Stimulated activated naive CD8-positive, alpha-beta T cell treated with anti-CD3 and anti-CD28 coated beads, Interleukin-15, Interleukin-2, amounts not matched to agents 100 ng/mL and 50 ng/mL, for 24 hours (primary cell): ENCODE data around the gene TLK2.

ENCODE experiments used
- H3K27ac Mint-ChIP-seq: one replicate; pipeline ENCODE4 v1.8.0; 2021; ENCODE audit warnings: mild to moderate bottlenecking, mixed read lengths
- H3K27me3 Mint-ChIP-seq: one replicate; pipeline ENCODE4 v1.8.0; 2021; ENCODE audit warnings: mixed read lengths
- H3K36me3 Mint-ChIP-seq: one replicate; pipeline ENCODE4 v1.8.0; 2021; ENCODE audit warnings: low read depth, mixed read lengths
- H3K4me1 Mint-ChIP-seq: one replicate; pipeline ENCODE4 v1.8.0; 2021; ENCODE audit warnings: low read depth, mixed read lengths
- H3K4me3 Mint-ChIP-seq: one replicate; pipeline ENCODE4 v1.8.0; 2021; ENCODE audit warnings: mild to moderate bottlenecking, mixed read lengths
- H3K9me3 Mint-ChIP-seq: one replicate; pipeline ENCODE4 v1.8.0; 2021; ENCODE audit warnings: mixed read lengths

The TLK2 gene

GRCh38 chr17:62631086-62631935 is 152.7 kb downstream of the TLK2 start:
- Mint-ChIP-seq H3K4me3 (no peak overlapping the region), H3K36me3 (no peaks in the 10 kb centered on the region), H3K9me3 (no peaks in the 10 kb centered on the region), H3K27me3 (peaks cover 17% of the 10 kb centered on the region), H3K27ac (no peak overlapping the region), H3K4me1 (peaks cover 11% of the 10 kb centered on the region)

DNA sequence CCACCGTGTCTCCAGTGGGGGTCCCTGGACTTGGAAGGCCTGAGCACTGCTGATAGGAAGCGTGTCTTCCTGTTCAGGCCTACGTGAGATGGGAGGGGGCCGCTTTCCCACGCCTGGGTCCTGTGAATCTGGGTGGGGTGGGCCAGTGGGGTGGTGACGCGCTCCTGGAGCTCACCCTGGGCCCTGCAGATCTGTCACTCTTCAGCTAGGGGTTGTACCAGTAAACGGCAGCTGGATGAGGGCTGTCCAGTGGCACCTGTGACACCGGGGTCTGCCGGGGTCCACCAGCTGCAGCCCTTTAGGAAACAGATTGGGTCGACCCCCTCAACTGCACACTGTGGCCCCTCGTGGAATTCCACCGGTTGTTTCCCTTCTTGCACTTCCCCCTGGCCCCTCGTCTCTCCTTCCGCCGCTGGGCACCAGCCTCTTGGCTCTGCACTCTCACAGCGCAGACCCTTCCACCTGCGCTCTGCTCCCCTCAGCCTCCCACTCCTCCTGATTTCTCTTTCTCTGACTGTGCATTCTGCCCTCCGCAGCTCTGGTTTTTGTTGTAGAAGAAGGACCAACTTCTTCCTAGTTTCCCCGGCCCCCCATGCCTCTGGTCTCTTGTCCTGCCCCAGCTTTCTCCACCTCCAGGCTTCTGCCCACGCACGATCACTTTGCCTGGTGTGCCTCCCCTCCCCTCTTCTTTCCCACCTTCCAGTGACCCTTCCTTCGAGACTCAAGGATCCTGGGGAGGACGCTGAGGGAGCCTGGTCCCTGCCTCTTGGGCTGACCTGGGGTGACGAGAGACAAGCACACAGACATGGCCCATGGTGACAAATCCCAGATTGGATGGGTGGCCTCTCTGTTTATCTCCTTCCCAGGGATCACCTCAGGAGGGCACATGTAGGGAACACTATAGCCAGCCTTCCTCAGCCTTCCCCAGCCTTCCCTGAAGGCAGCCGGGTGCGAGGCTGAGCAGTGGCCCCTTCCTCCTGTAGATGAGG is 153.6 kb downstream of the TLK2 start:
- H3K36me3 Mint-ChIP-seq: no peaks in the 10 kb centered on the region
- H3K4me3 Mint-ChIP-seq: no peak overlapping the region
- H3K27me3 Mint-ChIP-seq: peaks cover 12% of the 10 kb centered on the region
- H3K9me3 Mint-ChIP-seq: no peaks in the 10 kb centered on the region
- H3K4me1 Mint-ChIP-seq: peaks cover 11% of the 10 kb centered on the region
- no peak overlapping the region for H3K27ac Mint-ChIP-seq

DNA sequence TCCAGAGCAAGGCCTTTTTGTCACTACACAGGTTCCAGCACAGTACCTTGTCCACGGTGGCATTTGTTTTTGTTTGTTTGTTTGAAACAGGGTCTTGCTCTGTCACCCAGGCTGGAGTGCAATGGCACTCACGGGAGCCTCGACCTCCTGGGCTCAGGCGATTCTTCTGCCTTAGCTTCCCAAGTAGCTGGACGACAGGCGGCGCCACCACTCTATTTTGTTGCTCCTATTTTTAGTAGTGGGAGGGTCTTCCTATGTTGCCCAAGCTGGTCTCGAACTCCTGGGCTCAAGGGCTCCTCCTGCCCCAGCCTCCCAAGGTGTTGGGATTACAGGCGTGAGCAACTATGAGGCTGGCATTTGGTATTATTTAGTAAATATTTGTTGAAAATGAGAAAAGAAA is 159.2 kb downstream of the TLK2 start:
- no peaks in the 10 kb centered on the region for H3K9me3 Mint-ChIP-seq
- peaks cover 3% of the 10 kb centered on the region for H3K4me1 Mint-ChIP-seq
- peaks cover 6% of the 10 kb centered on the region for H3K27me3 Mint-ChIP-seq
- no peak overlapping the region for H3K27ac Mint-ChIP-seq
- H3K36me3 Mint-ChIP-seq: no peaks in the 10 kb centered on the region
- H3K4me3 Mint-ChIP-seq: no peak overlapping the region

DNA sequence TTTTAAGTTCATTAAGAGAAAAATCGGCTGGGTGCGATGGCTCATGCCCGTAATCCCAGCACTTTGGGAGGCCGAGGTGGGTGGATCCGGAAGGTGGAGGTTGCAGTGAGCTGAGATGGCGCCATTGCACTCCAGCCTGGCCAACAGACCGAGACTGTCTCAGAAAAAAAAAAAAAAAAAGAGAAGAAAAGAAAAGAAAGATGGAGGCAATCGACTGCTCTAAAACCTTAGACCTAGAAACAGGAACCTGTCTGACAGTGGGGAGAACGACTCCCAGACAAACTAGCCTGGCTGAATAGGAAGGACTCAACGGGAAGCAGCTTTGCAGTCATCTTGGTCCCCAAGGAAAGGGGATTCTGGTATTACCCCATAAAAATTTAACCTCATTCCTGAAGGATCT is 162.5 kb downstream of the TLK2 start:
- H3K4me3 Mint-ChIP-seq: no peak overlapping the region
- H3K36me3 Mint-ChIP-seq: no peaks in the 10 kb centered on the region
- no peaks in the 10 kb centered on the region for H3K9me3 Mint-ChIP-seq
- H3K27ac Mint-ChIP-seq: no peak overlapping the region
- peaks cover 12% of the 10 kb centered on the region for H3K27me3 Mint-ChIP-seq
- H3K4me1 Mint-ChIP-seq: peaks cover 10% of the 10 kb centered on the region

DNA sequence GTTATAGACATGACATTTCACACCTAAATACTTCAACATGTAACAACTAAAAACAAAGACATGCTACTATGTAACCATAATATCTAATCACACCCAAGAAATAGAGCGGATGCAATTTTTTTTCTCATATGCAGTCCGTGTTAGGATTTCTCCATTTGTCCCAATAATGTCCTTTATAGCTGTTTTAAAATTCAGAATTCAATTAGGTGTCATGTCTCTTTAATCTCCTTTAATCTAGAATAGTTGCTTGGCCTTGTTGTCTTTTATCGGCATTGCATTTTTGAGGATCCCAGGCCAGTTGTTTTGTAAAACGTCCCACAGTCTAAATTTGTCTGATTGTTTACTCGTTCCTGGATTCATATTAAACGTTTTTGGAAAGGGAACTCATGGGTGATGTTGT is 163.3 kb downstream of the TLK2 start:
- Mint-ChIP-seq H3K4me1 (peaks cover 10% of the 10 kb centered on the region), H3K27ac (no peak overlapping the region), H3K4me3 (no peak overlapping the region), H3K27me3 (peaks cover 12% of the 10 kb centered on the region), H3K36me3 (no peaks in the 10 kb centered on the region), H3K9me3 (no peaks in the 10 kb centered on the region)

GRCh38 chr17:62643496-62643895 is 164.9 kb downstream of the TLK2 start:
- Mint-ChIP-seq H3K9me3 (no peaks in the 10 kb centered on the region), H3K27me3 (peaks cover 17% of the 10 kb centered on the region), H3K27ac (no peak overlapping the region), H3K4me3 (no peak overlapping the region), H3K4me1 (peaks cover 10% of the 10 kb centered on the region), H3K36me3 (no peaks in the 10 kb centered on the region)

DNA sequence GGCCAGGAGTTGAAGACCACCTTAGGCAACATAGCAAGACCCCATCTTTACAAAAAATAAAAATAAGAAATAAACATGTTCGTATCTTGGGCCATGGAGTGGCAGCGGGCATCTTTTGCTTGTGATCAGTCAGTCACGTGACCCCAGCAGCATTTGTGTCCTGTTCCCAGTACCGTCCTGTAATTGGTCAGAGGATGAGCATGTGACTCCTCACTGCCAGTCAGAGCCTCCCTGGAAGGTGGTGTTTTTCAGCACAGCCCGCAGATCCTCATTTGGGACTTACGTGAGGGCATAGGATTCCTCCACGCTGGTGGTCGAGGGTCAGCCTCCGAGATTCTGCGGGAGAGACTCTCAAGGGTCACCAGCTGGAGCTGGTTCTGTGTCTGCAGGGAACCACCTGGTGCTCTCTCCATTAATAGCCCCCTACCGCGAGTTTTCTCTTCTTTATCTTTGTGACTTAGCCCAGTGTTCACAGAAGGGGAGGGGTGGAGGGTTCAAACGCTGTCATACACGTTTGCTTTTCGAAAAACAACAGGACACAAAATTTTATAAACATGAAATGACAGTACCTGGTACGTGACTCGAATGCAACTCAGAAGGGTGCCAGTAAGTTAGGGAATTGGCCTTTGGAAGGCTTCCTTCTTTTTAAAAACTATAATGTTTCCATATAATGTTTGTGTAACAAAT is 166.0 kb downstream of the TLK2 start:
- Mint-ChIP-seq H3K4me1 (peaks cover 10% of the 10 kb centered on the region), H3K9me3 (no peaks in the 10 kb centered on the region), H3K27me3 (peaks cover 17% of the 10 kb centered on the region), H3K27ac (no peak overlapping the region), H3K4me3 (no peak overlapping the region), H3K36me3 (no peaks in the 10 kb centered on the region)

DNA sequence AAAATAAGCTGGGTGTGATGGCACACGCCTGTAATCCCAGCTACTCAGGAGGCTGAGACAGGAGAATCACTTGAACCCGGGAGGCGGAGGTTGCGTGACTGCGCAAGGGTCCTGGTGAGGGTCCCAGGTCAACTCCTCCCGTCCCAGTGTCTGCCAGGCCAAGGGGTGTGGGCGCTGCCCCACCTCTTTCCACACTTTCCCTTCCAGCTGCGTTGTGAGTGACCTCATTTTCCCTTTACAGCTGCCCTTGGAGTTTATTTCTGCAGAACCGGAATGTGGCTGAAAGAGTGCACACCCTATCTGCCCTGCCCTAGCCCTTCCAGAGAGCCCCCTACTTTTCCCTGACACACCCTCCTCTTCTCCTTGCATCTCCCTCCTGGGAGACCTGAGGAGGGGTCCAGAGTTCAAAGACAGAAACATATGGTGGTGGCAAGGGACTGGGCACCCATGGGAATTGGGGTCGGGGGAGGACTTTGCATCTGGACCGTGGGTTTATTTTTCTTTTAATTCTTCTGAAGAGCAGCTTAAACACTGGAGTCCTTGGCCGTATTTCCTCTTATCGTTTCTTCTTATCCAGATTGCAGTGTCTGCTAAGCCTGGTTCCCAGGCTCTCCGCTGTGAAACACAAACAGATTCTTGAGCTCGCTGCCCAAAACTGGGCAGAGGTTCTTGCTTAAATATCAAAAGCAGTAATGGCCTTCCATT is 169.8 kb downstream of the TLK2 start:
- Mint-ChIP-seq H3K4me3 (no peak overlapping the region), H3K27ac (no peak overlapping the region), H3K27me3 (peaks cover 28% of the 10 kb centered on the region), H3K4me1 (peaks cover 20% of the 10 kb centered on the region), H3K9me3 (no peaks in the 10 kb centered on the region), H3K36me3 (no peaks in the 10 kb centered on the region)

DNA sequence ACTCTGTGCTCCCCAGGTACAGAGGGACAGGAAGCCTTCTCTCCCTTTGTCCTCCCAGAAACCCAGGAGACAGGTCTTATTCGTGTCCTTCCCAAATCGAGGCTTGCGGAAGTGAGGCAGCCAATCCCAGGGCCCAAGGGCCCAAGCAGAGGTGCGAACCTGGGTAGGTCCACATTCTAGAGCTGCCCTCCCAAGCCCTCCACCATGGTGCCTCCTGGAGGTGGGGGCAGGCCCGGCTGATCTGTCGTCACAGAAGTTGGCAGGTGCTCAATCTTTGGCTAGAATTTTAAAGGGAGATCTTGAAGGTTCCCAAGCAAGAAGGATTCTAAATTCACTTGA is 170.3 kb downstream of the TLK2 start:
- H3K4me1 Mint-ChIP-seq: peaks cover 24% of the 10 kb centered on the region
- H3K27me3 Mint-ChIP-seq: peaks cover 28% of the 10 kb centered on the region
- no peaks in the 10 kb centered on the region for H3K9me3 Mint-ChIP-seq
- H3K4me3 Mint-ChIP-seq: no peak overlapping the region
- H3K36me3 Mint-ChIP-seq: no peaks in the 10 kb centered on the region
- H3K27ac Mint-ChIP-seq: no peak overlapping the region

DNA sequence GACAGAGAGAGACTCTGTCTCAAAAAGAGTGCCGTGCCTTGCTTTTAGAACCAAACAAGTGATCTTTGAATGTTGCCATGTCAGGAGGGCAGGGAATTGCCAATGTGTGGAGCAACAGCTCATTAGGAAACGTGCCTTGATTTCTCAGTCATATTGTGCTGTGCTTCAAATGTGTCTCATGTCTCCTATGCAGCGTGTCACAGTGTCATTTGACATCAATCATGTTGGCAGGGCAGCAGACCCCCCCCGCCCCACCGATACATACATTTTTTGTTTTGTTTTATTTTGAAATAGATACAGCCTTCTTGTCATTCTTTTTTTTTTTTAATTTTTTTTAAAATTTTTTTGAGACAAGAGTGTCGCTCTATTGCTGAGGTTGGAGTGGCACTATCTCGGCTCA is 170.9 kb downstream of the TLK2 start:
- Mint-ChIP-seq H3K4me3 (no peak overlapping the region), H3K27me3 (peaks cover 31% of the 10 kb centered on the region), H3K36me3 (no peaks in the 10 kb centered on the region), H3K9me3 (no peaks in the 10 kb centered on the region), H3K4me1 (peaks cover 29% of the 10 kb centered on the region), H3K27ac (no peak overlapping the region)

- Mint-ChIP-seq H3K4me1 (peaks cover 29% of the 10 kb centered on the region), H3K9me3 (no peaks in the 10 kb centered on the region), H3K27ac (no peak overlapping the region), H3K27me3 (peaks cover 26% of the 10 kb centered on the region), H3K36me3 (no peaks in the 10 kb centered on the region), H3K4me3 (no peak overlapping the region)
Observed at GRCh38 chr17:62650587-62650986, 172.0 kb downstream of the TLK2 start.

DNA sequence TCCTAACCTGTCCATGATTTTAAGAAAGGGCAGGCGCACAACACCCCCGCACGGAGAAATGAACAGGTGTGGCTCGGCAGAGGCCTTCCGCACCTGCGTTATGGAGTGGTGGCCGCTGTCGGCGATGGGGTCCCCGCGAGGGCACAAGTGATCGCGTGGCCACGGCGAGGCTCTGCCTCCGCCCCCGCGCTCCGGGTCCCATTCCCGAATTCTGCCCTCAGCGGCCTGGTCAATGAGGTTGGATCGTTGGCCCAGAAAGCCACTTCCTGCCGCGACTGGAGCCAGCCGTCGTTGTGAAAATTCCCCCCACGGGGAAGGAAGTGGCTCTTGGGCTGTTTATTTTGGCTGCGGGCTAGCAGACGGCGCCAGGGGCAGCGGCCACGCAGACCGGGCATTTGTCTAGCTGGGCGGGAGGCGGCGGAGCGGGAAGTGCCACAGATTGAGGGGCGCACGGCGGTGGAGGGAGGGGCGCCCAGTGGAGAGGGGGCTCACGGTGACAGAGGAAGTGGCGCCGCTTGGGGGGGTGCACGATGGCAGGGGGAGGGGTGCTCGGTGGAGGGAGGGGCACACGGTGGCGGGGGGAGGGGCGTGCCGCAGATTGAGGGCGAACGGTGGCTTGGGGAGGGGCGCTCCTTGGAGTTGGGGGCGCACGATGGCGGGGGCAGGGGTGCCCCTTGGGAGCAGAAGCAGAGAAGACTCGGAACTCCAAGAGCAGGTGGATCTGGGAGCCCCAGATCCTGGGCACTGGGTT is 173.8 kb downstream of the TLK2 start:
- Mint-ChIP-seq H3K36me3 (no peaks in the 10 kb centered on the region), H3K27ac (peak overlapping the region; percentile 71), H3K27me3 (peaks cover 27% of the 10 kb centered on the region), H3K9me3 (no peaks in the 10 kb centered on the region), H3K4me1 (peaks cover 29% of the 10 kb centered on the region), H3K4me3 (peak overlapping the region; percentile 76)

GRCh38 chr17:62653002-62653825 is 174.6 kb downstream of the TLK2 start:
- Mint-ChIP-seq H3K27me3 (peaks cover 24% of the 10 kb centered on the region), H3K4me1 (peaks cover 29% of the 10 kb centered on the region), H3K4me3 (peak overlapping the region; percentile 76), H3K9me3 (no peaks in the 10 kb centered on the region), H3K36me3 (no peaks in the 10 kb centered on the region), H3K27ac (peak overlapping the region; percentile 26)
